CD4-positive, alpha-beta T cell (primary cell): ENCODE results near the gene CTNNA2. TPM values are rescaled to one million over a fixed set of nuclear protein-coding genes. Genes with fewer than 3 reads are reported as not detected.

Source experiments
- ATAC-seq: fragments of 200-7000 bp; cut with Tn5 transposase; one replicate; pipeline ENCODE4 v1.10.0; 2022; ENCODE audit warnings: mild to moderate bottlenecking; ENCODE audit not compliant: poor library complexity
- CTCF ChIA-PET: fragments of 350-600 bp; sonication (Branson Sonifier 250); formaldehyde crosslinking; loops from one replicate; lab custom pipeline; 2021; ENCODE audit warnings: antibody characterized with exemption, inconsistent platforms; lab: Charles Lee
- POLR2A ChIA-PET: fragments of 350-600 bp; sonication (Branson Sonifier 250); formaldehyde crosslinking; loops from one replicate; lab custom pipeline; 2021; ENCODE audit warnings: antibody characterized with exemption, inconsistent platforms; lab: Charles Lee
- DNase-seq, 14 experiments: peaks; one replicate each; pipeline ENCODE4 v3.0.0-alpha.2; 2013 to 2020; ENCODE audit warnings: mixed read lengths in 2 of 14
- H3K27ac ChIP-seq, 2 donors: one replicate each; pipeline versions ENCODE4 v1.5.1 to v1.7.0; 2013; ENCODE audit warnings: low read length in 2 of 2, low read depth in 1 of 2, mild to moderate bottlenecking in 1 of 2
- H3K27me3 ChIP-seq, 2 experiments: 1 replicate in 1 of 2; 2 replicates in 1 of 2; pipeline versions ENCODE4 v1.6.1 to v1.7.0; 2013; ENCODE audit warnings: low read length in 2 of 2, control low read depth in 1 of 2, mild to moderate bottlenecking in 1 of 2, moderate library complexity in 1 of 2; ENCODE audit not compliant: insufficient read depth in 2 of 2, control insufficient read depth in 1 of 2
- H3K36me3 ChIP-seq: one replicate; pipeline ENCODE4 v1.6.1; 2013; ENCODE audit warnings: low read length, control low read depth; ENCODE audit not compliant: insufficient read depth
- H3K4me1 ChIP-seq: one replicate; pipeline ENCODE4 v1.6.1; 2013; ENCODE audit warnings: low read length, control low read depth; ENCODE audit not compliant: insufficient read depth
- H3K4me3 ChIP-seq: one replicate; pipeline ENCODE4 v1.5.1; 2013; ENCODE audit warnings: mild to moderate bottlenecking, low read length, moderate library complexity
- H3K9me3 ChIP-seq, 2 experiments: 1 replicate in 1 of 2; 2 replicates in 1 of 2; pipeline versions ENCODE4 v1.6.1 to v1.7.0; 2013; ENCODE audit warnings: low read length in 2 of 2, mild to moderate bottlenecking in 2 of 2, control low read depth in 1 of 2, moderate library complexity in 1 of 2; ENCODE audit not compliant: control insufficient read depth in 1 of 2, insufficient read depth in 1 of 2
- H3K27ac Mint-ChIP-seq: one replicate; pipeline ENCODE4 v1.8.0; 2020; ENCODE audit warnings: mixed read lengths
- H3K27me3 Mint-ChIP-seq: one replicate; pipeline ENCODE4 v1.8.0; 2021; ENCODE audit warnings: mixed read lengths
- H3K36me3 Mint-ChIP-seq: one replicate; pipeline ENCODE4 v1.8.0; 2021; ENCODE audit warnings: low read depth, mixed read lengths
- H3K4me1 Mint-ChIP-seq: one replicate; pipeline ENCODE4 v1.8.0; 2021; ENCODE audit warnings: low read depth, mixed read lengths
- H3K4me3 Mint-ChIP-seq: one replicate; pipeline ENCODE4 v1.8.0; 2020; ENCODE audit warnings: mild to moderate bottlenecking, mixed read lengths
- H3K9me3 Mint-ChIP-seq: one replicate; pipeline ENCODE4 v1.8.0; 2020; ENCODE audit warnings: mixed read lengths
- intact Hi-C, 2 experiments: fragments of 100-400 bp; cut with DNase I in 1 of 2; cut with micrococcal nuclease in 1 of 2; formaldehyde crosslinking; loops; one replicate each; pipeline versions ENCODE4 v1.15.1 to v1.9.0; 2023 to 2025; cut with DNase I, micrococcal nuclease
- total RNA-seq, 174 experiments: library from RNA in 2 of 174; stranded (reverse) in 2 of 174; gene quantifications; one replicate each; pipeline ENCODE4 v1.2.3 and lab custom pipeline; 2021 to 2026
- TF ChIP-seq, protein P1 (sequence below): fragments of 200-600 bp; IDR thresholded peaks from one replicate; pipeline ENCODE4 v1.8.0; 2022; ENCODE audit warnings: antibody characterized with exemption, mild to moderate bottlenecking

Gene CTNNA2
- total RNA-seq, 2 experiments from 2014 or later = not detected

DNA sequence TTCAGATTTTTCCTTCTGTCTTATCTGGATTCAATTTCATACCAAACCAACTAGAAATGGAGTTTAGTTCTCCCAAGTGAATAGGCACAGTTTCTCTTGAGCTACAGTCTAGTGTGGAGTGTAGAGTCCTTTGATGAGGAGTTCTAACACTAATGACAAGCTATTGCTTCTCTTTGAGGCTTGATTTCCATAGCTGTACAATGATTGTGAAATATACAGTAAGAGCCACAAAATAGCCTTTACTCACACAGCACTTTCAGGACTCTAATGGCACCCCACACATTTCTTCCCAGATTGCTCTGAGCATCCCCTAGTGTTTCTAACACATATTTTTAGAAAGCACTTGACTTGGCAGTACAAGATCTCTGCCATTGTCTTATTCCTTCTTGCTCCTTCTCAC is 638.4 kb downstream of the CTNNA2 start:
- no peaks in the 10 kb centered on the region for H3K36me3 ChIP-seq
- Mint-ChIP-seq H3K36me3 (no peaks in the 10 kb centered on the region), H3K27me3 (no peaks in the 10 kb centered on the region), H3K9me3 (peaks cover 8% of the 10 kb centered on the region), H3K27ac (no peak overlapping the region), H3K4me1 (no peaks in the 10 kb centered on the region), H3K4me3 (no peak overlapping the region)
- H3K4me3 ChIP-seq = no peak overlapping the region
- no peaks in the 10 kb centered on the region for H3K27me3 ChIP-seq
- H3K9me3 ChIP-seq = peaks cover 0 to 9% of the 10 kb centered on the region in 2 experiments
- CTCF ChIA-PET = no interaction called here
- ATAC-seq (no peak), DNase-seq (no peak)
- H3K4me1 ChIP-seq = no peaks in the 10 kb centered on the region
- TF ChIP-seq, protein P1, sequence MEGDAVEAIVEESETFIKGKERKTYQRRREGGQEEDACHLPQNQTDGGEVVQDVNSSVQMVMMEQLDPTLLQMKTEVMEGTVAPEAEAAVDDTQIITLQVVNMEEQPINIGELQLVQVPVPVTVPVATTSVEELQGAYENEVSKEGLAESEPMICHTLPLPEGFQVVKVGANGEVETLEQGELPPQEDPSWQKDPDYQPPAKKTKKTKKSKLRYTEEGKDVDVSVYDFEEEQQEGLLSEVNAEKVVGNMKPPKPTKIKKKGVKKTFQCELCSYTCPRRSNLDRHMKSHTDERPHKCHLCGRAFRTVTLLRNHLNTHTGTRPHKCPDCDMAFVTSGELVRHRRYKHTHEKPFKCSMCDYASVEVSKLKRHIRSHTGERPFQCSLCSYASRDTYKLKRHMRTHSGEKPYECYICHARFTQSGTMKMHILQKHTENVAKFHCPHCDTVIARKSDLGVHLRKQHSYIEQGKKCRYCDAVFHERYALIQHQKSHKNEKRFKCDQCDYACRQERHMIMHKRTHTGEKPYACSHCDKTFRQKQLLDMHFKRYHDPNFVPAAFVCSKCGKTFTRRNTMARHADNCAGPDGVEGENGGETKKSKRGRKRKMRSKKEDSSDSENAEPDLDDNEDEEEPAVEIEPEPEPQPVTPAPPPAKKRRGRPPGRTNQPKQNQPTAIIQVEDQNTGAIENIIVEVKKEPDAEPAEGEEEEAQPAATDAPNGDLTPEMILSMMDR = no peak
- POLR2A ChIA-PET = no interaction called here
- intact Hi-C loops = no loop called here
- no peak overlapping the region for H3K27ac ChIP-seq

DNA sequence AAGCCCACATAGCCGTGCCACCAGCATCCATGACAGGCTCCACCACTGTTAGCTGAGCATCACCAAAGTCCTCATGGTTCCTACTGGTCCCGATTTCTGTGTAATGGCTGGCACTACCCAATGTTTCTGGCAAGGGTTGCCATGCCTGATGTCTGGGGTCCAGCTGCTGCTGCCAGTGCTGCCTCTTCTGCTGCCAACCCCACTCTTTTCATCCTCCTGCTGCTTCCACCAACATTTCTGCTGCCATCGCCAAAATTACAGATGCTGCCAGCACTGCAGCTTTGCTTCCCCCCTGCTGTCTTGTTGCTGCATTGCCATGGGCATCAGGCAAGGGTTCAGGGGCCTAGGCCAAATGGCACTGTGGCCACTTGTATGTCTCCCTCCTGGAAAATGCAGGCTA is 638.8 kb downstream of the CTNNA2 start:
- ChIA-PET POLR2A (no interaction called here), CTCF (no interaction called here)
- intact Hi-C loops = no loop called here
- peaks cover 6% of the 10 kb centered on the region for H3K9me3 Mint-ChIP-seq
- Histone ChIP-seq H3K4me3 (no peak overlapping the region), H3K9me3 (peaks cover 0 to 9% of the 10 kb centered on the region in 2 experiments), H3K4me1 (no peaks in the 10 kb centered on the region), H3K27me3 (no peaks in the 10 kb centered on the region), H3K27ac (no peak overlapping the region), H3K36me3 (no peaks in the 10 kb centered on the region)
- ATAC-seq (no peak), DNase-seq (no peak)
- TF ChIP-seq, protein P1 = no peak
- H3K27ac Mint-ChIP-seq = no peak overlapping the region
- no peaks in the 10 kb centered on the region for H3K27me3 Mint-ChIP-seq
- no peaks in the 10 kb centered on the region for H3K36me3 Mint-ChIP-seq
- no peaks in the 10 kb centered on the region for H3K4me1 Mint-ChIP-seq
- H3K4me3 Mint-ChIP-seq = no peak overlapping the region

DNA sequence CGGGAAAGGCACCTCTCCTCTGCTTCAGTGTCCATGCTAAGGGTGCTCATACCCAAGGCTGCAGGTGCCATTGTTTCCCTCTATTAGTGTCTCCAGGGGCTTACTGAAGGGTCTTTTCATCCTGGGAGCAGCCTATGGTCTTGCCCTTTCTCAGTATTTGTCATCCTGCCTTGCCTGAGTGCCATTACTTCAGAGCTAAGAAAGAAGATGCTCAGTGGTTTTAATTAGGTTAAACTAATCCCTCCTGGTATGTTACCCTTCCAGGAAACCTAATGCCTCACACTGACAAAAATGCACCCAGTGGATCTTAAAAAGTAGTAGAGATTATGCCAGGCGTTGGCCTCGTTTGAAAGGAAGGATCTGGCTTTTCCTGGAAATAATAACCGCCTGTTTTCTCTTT is 640.3 kb downstream of the CTNNA2 start:
- no peak overlapping the region for H3K27ac Mint-ChIP-seq
- H3K36me3 Mint-ChIP-seq = no peaks in the 10 kb centered on the region
- Histone ChIP-seq H3K9me3 (peaks cover 0 to 9% of the 10 kb centered on the region in 2 experiments), H3K4me1 (no peaks in the 10 kb centered on the region), H3K27me3 (no peaks in the 10 kb centered on the region), H3K36me3 (no peaks in the 10 kb centered on the region), H3K27ac (no peak overlapping the region), H3K4me3 (no peak overlapping the region)
- ChIA-PET POLR2A (no interaction called here), CTCF (no interaction called here)
- no peaks in the 10 kb centered on the region for H3K4me1 Mint-ChIP-seq
- ATAC-seq (no peak), DNase-seq (no peak)
- H3K9me3 Mint-ChIP-seq = peaks cover 6% of the 10 kb centered on the region
- no peak overlapping the region for H3K4me3 Mint-ChIP-seq
- H3K27me3 Mint-ChIP-seq = no peaks in the 10 kb centered on the region
- TF ChIP-seq, protein P1 = no peak
- intact Hi-C loops = no loop called here
